ENCODE results near the gene CTNNBL1. TPM values are rescaled to one million over a fixed set of nuclear protein-coding genes. Genes with fewer than 3 reads are reported as not detected.

The CTNNBL1 gene
- total RNA-seq, 1 experiment from 2014 or later = 71.2 TPM

GRCh38 chr20:37762716-37763485 is 69.1 kb downstream of the CTNNBL1 start:
- no peaks in the 10 kb centered on the region for H3K27me3 ChIP-seq (ENCODE audit: control insufficient read depth, insufficient read depth, low read length)
- CTCF ChIA-PET = no interaction called here

More at GRCh38 chr20:37762716-37763485, 69.1 kb downstream of the CTNNBL1 start:
- DNase-seq (ENCODE audit: low read depth, low spot score) (no peak), ATAC-seq (no peak)
- no peaks in the 10 kb centered on the region for H3K9me3 ChIP-seq (ENCODE audit: control insufficient read depth, insufficient read depth, low read depth, low read length)
- H3K36me3 ChIP-seq (ENCODE audit: control insufficient read depth, insufficient read depth, low read length) = no peaks in the 10 kb centered on the region; the same call in 1 of the 2 replicates
- H3K27ac ChIP-seq (ENCODE audit: low read length) = no peak overlapping the region
- no peak overlapping the region for H3K4me3 ChIP-seq (ENCODE audit: low read depth in 2 of 2, low read length in 2 of 2)
- no TSS peak for BruUV-seq (replicated peaks)
- in situ Hi-C loops (cut with HindIII; ENCODE audit: low pct_unique_long_range_greater_than_20kb, low sequenced_read_pairs) (no loop called here), intact Hi-C loops (cut with micrococcal nuclease; ENCODE audit: unreplicated experiment) (no loop called here)
- no peaks in the 10 kb centered on the region for H3K4me1 ChIP-seq (ENCODE audit: control insufficient read depth, insufficient read depth, low read length)
- POLR2A ChIA-PET = interaction anchor here (0.6 kb wide), 1 partner anchor 80 kb away, joined by 3 read pairs; no protein-coding TSS in a partner anchor
- no peak for TF ChIP-seq REST (IDR thresholded peaks at IDR 0.05; ENCODE audit: insufficient read depth in 1 of 2, low read depth in 2 of 2, low read length in 1 of 2)
- no peak for TF ChIP-seq TCF7L2 (IDR thresholded peaks at IDR 0.05; ENCODE audit: low read depth, low read length)
- no peak for TF ChIP-seq POLR2AphosphoS5 (IDR thresholded peaks at IDR 0.05; ENCODE audit: low read depth, low read length)
- TF ChIP-seq SIN3A (IDR thresholded peaks at IDR 0.05; ENCODE audit: borderline replicate concordance, insufficient read depth, low read depth, low read length) = no peak
- no peak for TF ChIP-seq CTCF (IDR thresholded peaks at IDR 0.05)

Measured in Panc1 (cell line).